PFSK-1 (cell line): ENCODE measurements around the gene P4HTM.

Source experiments
- SIN3A ChIP-seq: IDR thresholded peaks from 2 replicates; pipeline ENCODE4 v1.6.1; 2012; ENCODE audit warnings: mild to moderate bottlenecking, low read length, moderate library complexity, borderline replicate concordance; ENCODE audit not compliant: insufficient read depth
- TAF1 ChIP-seq: IDR thresholded peaks from 2 replicates; pipeline ENCODE4 v1.6.1; 2012; ENCODE audit warnings: low read length, control low read depth, borderline replicate concordance; ENCODE audit not compliant: insufficient read depth
- TF ChIP-seq, protein P1 (sequence below), 2 experiments: IDR thresholded peaks; 2 replicates each; pipeline versions ENCODE4 v1.6.1 to v1.8.0; 2011 to 2012; ENCODE audit warnings: low read depth in 2 of 2, low read length in 2 of 2, control low read depth in 1 of 2, inconsistent platforms in 1 of 2, mild to moderate bottlenecking in 1 of 2, moderate library complexity in 1 of 2; ENCODE audit not compliant: insufficient read depth in 1 of 2

DNA sequence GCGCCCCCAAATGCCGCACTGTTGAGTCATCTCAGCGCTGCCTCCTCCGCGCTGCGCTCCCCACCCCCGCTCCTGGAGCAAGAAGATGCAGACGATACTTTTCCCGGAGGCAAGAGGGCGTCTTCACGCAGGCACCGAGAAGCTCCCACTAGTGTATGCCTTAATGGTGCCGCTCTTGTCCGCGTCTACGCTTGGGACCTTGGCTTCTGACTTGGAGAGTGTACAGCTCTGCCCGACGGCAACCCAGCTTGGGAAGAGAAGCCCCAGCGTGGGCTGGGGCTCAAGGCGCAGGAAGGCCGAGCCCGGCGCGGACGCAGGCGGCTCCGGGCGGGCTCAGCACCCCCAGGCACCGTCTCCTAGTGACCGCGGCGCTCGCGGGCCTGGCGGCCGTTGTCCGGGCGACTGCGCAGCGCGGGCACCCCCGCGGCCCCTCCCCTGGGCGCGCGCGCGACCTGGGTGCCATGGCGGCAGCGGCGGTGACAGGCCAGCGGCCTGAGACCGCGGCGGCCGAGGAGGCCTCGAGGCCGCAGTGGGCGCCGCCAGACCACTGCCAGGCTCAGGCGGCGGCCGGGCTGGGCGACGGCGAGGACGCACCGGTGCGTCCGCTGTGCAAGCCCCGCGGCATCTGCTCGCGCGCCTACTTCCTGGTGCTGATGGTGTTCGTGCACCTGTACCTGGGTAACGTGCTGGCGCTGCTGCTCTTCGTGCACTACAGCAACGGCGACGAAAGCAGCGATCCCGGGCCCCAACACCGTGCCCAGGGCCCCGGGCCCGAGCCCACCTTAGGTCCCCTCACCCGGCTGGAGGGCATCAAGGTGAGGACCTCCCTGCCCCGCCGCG is at the start of gene P4HTM:
- TF ChIP-seq SIN3A: no peak
- TF ChIP-seq TAF1: no peak
- TF ChIP-seq, protein P1, sequence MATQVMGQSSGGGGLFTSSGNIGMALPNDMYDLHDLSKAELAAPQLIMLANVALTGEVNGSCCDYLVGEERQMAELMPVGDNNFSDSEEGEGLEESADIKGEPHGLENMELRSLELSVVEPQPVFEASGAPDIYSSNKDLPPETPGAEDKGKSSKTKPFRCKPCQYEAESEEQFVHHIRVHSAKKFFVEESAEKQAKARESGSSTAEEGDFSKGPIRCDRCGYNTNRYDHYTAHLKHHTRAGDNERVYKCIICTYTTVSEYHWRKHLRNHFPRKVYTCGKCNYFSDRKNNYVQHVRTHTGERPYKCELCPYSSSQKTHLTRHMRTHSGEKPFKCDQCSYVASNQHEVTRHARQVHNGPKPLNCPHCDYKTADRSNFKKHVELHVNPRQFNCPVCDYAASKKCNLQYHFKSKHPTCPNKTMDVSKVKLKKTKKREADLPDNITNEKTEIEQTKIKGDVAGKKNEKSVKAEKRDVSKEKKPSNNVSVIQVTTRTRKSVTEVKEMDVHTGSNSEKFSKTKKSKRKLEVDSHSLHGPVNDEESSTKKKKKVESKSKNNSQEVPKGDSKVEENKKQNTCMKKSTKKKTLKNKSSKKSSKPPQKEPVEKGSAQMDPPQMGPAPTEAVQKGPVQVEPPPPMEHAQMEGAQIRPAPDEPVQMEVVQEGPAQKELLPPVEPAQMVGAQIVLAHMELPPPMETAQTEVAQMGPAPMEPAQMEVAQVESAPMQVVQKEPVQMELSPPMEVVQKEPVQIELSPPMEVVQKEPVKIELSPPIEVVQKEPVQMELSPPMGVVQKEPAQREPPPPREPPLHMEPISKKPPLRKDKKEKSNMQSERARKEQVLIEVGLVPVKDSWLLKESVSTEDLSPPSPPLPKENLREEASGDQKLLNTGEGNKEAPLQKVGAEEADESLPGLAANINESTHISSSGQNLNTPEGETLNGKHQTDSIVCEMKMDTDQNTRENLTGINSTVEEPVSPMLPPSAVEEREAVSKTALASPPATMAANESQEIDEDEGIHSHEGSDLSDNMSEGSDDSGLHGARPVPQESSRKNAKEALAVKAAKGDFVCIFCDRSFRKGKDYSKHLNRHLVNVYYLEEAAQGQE (IDR thresholded peaks at IDR 0.05; ENCODE audit: insufficient read depth in 1 of 2, low read depth in 2 of 2, low read length in 2 of 2): no peak
